Measurements from ENCODE around the gene CHI3L2. TPM values are rescaled to one million over a fixed set of nuclear protein-coding genes. Genes with fewer than 3 reads are reported as not detected.

The CHI3L2 gene
- total and polyA plus RNA-seq, 2 of the 4 experiments (the other 2 are of a cell fraction), result 0.18 to 0.19 TPM

GRCh38 chr1:111219557-111220286 lies 7.8 kb upstream of the CHI3L2 start:
- no peak overlapping the region for H2BK5ac ChIP-seq (ENCODE audit: low read depth, low read length, poor library complexity, severe bottlenecking)
- no peaks in the 10 kb centered on the region for H3K79me1 ChIP-seq (ENCODE audit: low read depth in 1 of 2, low read length in 2 of 2)
- intact Hi-C loops (cut with micrococcal nuclease), result loop anchor here (5.0 to 10.0 kb wide), 2 partner anchors 185 to 548 kb away; no protein-coding TSS in a partner anchor
- no peak overlapping the region for H2BK120ac ChIP-seq (ENCODE audit: low read depth, low read length)
- no peak overlapping the region for H3K23ac ChIP-seq (ENCODE audit: low read depth, low read length)
- no peak overlapping the region for H3K4ac ChIP-seq (ENCODE audit: low read depth, low read length)
- no peaks in the 10 kb centered on the region for H3K36me3 ChIP-seq (ENCODE audit: control insufficient read depth, insufficient read depth, low read length)
- no CpG with 5 or more reads among the region's 5 CpGs for WGBS, 2 experiments (ENCODE audit: extremely low coverage in 2 of 2, insufficient read length in 1 of 2)
- peaks cover 3% of the 10 kb centered on the region; the same call in 1 of the 2 replicates for H3K4me1 ChIP-seq (ENCODE audit: control insufficient read depth, insufficient read depth, low read length)
- no peak overlapping the region for H4K91ac ChIP-seq (ENCODE audit: insufficient read depth, low read depth, low read length)
- H2BK20ac ChIP-seq (ENCODE audit: low read depth, low read length), result no peak overlapping the region
- H3K27me3 ChIP-seq (ENCODE audit: control insufficient read depth, insufficient read depth, low read length), result no peaks in the 10 kb centered on the region
- no peak for DNase-seq
- no peak overlapping the region for H3K9ac ChIP-seq (ENCODE audit: low read depth, low read length)
- ChIA-PET CTCF (interaction anchor here (0.7 kb wide), 1 partner anchor 34 kb away, joined by 3 read pairs; no protein-coding TSS in a partner anchor), POLR2A (ENCODE audit: unreplicated experiment) (interaction anchor here (0.5 kb wide), 1 partner anchor 10 kb away, joined by 5 read pairs; no protein-coding TSS in a partner anchor)
- no peaks in the 10 kb centered on the region for H4K20me1 ChIP-seq (ENCODE audit: insufficient read depth, low read length)
- H3K4me2 ChIP-seq (ENCODE audit: low read depth, low read length), result no peak overlapping the region
- H3K9me1 ChIP-seq (ENCODE audit: insufficient read depth, low read length), result no peaks in the 10 kb centered on the region
- H2AK9ac ChIP-seq (replicated peaks; ENCODE audit: low read depth, low read length, poor library complexity), result no peak overlapping the region
- H3K56ac ChIP-seq (ENCODE audit: extremely low read depth, insufficient read depth, low read length), result no peak overlapping the region
- no peak overlapping the region for H3K18ac ChIP-seq (ENCODE audit: low read depth, low read length)
- H3K9me3 ChIP-seq (ENCODE audit: control insufficient read depth, insufficient read depth, low read length), result no peaks in the 10 kb centered on the region
- no peak for ATAC-seq (ENCODE audit: low read depth)
- H2AFZ ChIP-seq (replicated peaks; ENCODE audit: low read length, poor library complexity), result no peak overlapping the region
- TF ChIP-seq MAFK (IDR thresholded peaks at IDR 0.05; ENCODE audit: low read depth, low read length) (no peak), POLR2A (IDR thresholded peaks at IDR 0.05; ENCODE audit: low read depth, low read length) (no peak), RCOR1 (IDR thresholded peaks at IDR 0.05; ENCODE audit: insufficient replicate concordance, low read length) (no peak), USF2 (IDR thresholded peaks at IDR 0.05; ENCODE audit: low read depth, low read length) (no peak)
- H4K5ac ChIP-seq (ENCODE audit: low read depth, low read length), result no peak overlapping the region
- no peak overlapping the region for H3K27ac ChIP-seq (ENCODE audit: insufficient read depth, low read length)
- dilution Hi-C loops (cut with HindIII; ENCODE audit: low sequenced_read_pairs, unreplicated experiment), result no loop called here
- no peak overlapping the region for H4K8ac ChIP-seq (ENCODE audit: low read depth in 2 of 2, low read length in 2 of 2)
- BruUV-seq (replicated peaks), result no TSS peak
- H2BK15ac ChIP-seq (ENCODE audit: low read depth, low read length), result no peak overlapping the region
- H3K14ac ChIP-seq (replicated peaks; ENCODE audit: low read depth, low read length), result no peak overlapping the region
- in situ Hi-C loops (cut with MboI; ENCODE audit: low sequenced_read_pairs), result loop anchor here (5.0 to 10.0 kb wide), 4 partner anchors 115 to 545 kb away; no protein-coding TSS in a partner anchor
- H2AK5ac ChIP-seq (ENCODE audit: low read depth, low read length), result no peak overlapping the region
- H3K4me3 ChIP-seq (ENCODE audit: insufficient read depth, low read depth, low read length), result no peak overlapping the region
